ENCODE results near the gene MCM8.

DNA sequence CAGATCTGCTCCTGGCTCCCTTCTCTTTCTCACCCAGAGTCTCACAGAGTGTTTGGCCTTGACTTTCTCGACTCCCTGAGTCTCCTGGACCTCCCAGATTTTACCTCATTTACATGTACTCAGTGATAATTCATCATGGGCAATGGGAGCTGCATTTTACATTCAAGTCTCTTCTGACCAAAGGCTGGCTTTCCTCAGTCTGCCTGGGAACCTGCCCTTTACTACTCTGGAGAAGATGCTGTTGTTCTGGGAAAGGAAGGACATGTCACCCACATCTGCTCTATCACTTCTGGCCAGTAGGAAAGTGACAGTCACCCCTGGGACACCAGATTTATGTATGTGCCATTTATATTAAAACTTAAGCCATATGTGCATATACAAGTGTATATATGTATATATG lies 96.0 kb downstream of the MCM8 start:
- TF ChIP-seq, protein P1, sequence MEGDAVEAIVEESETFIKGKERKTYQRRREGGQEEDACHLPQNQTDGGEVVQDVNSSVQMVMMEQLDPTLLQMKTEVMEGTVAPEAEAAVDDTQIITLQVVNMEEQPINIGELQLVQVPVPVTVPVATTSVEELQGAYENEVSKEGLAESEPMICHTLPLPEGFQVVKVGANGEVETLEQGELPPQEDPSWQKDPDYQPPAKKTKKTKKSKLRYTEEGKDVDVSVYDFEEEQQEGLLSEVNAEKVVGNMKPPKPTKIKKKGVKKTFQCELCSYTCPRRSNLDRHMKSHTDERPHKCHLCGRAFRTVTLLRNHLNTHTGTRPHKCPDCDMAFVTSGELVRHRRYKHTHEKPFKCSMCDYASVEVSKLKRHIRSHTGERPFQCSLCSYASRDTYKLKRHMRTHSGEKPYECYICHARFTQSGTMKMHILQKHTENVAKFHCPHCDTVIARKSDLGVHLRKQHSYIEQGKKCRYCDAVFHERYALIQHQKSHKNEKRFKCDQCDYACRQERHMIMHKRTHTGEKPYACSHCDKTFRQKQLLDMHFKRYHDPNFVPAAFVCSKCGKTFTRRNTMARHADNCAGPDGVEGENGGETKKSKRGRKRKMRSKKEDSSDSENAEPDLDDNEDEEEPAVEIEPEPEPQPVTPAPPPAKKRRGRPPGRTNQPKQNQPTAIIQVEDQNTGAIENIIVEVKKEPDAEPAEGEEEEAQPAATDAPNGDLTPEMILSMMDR (IDR thresholded peaks at IDR 0.05) = no peak
- TF ChIP-seq POLR2A (IDR thresholded peaks at IDR 0.05) = no peak
